HEK293 (cell line): Measurements from ENCODE around the gene SCGB1C2.

ENCODE experiments used
- CTCF ChIA-PET: fragments of 350-600 bp; formaldehyde crosslinking; extraction: SDS; loops from one replicate; lab custom pipeline; 2021; ENCODE audit warnings: antibody characterized with exemption; lab: Yijun Ruan, JAX
- POLR2A ChIA-PET: fragments of 300-600 bp; formaldehyde crosslinking; extraction: SDS; loops from one replicate; lab custom pipeline; 2020; ENCODE audit warnings: antibody characterized with exemption, inconsistent platforms; lab: Yijun Ruan, JAX
- H3K27ac ChIP-seq: fragments of 200-500 bp; sonication (Bioruptor generic); 2 replicates; pipeline ENCODE4 v1.5.1; 2014; ENCODE audit warnings: low read depth, low read length, control low read depth, inconsistent platforms; ENCODE audit errors: extremely low read depth
- H3K36me3 ChIP-seq, 2 experiments: fragments of 200-500 bp in 1 of 2; sonication (Bioruptor generic) in 1 of 2; 1 replicate in 1 of 2; 2 replicates in 1 of 2; pipeline ENCODE4 v1.5.1; 2014 to 2017; ENCODE audit warnings: inconsistent platforms in 2 of 2, low read length in 2 of 2; ENCODE audit not compliant: control insufficient read depth in 2 of 2, insufficient read depth in 1 of 2
- H3K4me1 ChIP-seq: fragments of 200-500 bp; sonication (Bioruptor generic); 2 replicates; pipeline ENCODE4 v1.5.1; 2014; ENCODE audit warnings: mild to moderate bottlenecking, low read length, inconsistent platforms; ENCODE audit not compliant: control insufficient read depth, insufficient read depth
- H3K4me3 ChIP-seq: 2 replicates; pipeline ENCODE4 v1.5.1; 2011; ENCODE audit warnings: low read depth, mild to moderate bottlenecking, control low read depth, low read length, moderate library complexity
- H3K9me3 ChIP-seq: fragments of 200-500 bp; sonication (Bioruptor generic); 2 replicates; pipeline ENCODE4 v1.5.1; 2014; ENCODE audit warnings: low read depth, low read length, inconsistent platforms; ENCODE audit not compliant: control insufficient read depth, insufficient read depth
- HOXD13 ChIP-seq: sonication (generic); formaldehyde crosslinking; IDR thresholded peaks from 2 replicates; pipeline ENCODE4 v1.8.0; 2022; ENCODE audit warnings: missing genetic modification reagents, borderline replicate concordance
- TRIM28 ChIP-seq: IDR thresholded peaks from 2 replicates; pipeline ENCODE4 v1.6.1; 2011; ENCODE audit warnings: low read length, control low read depth, borderline replicate concordance
- ZEB2 ChIP-seq: fragments of 450-650 bp; formaldehyde crosslinking; IDR thresholded peaks from 2 replicates; pipeline ENCODE4 v1.5.1; 2016; ENCODE audit warnings: missing biosample characterization, missing genetic modification characterization
- ZFP41 ChIP-seq: fragments of 450-650 bp; formaldehyde crosslinking; IDR thresholded peaks from 2 replicates; pipeline ENCODE4 v1.5.1; 2016; ENCODE audit warnings: missing biosample characterization, missing genetic modification characterization, borderline replicate concordance
- ZNF114 ChIP-seq: fragments of 450-650 bp; formaldehyde crosslinking; IDR thresholded peaks from 2 replicates; pipeline ENCODE4 v1.5.0; 2017; ENCODE audit warnings: missing biosample characterization, missing genetic modification characterization
- ZNF221 ChIP-seq: fragments of 450-650 bp; formaldehyde crosslinking; IDR thresholded peaks from 2 replicates; pipeline ENCODE4 v1.5.1; 2017; ENCODE audit warnings: missing biosample characterization, missing genetic modification characterization, borderline replicate concordance
- ZNF324 ChIP-seq: fragments of 450-650 bp; formaldehyde crosslinking; IDR thresholded peaks from 2 replicates; pipeline ENCODE4 v1.5.1; 2016; ENCODE audit warnings: missing biosample characterization, missing genetic modification characterization
- ZNF544 ChIP-seq: fragments of 450-650 bp; formaldehyde crosslinking; IDR thresholded peaks from 2 replicates; pipeline ENCODE4 v1.5.0; 2017; ENCODE audit warnings: missing biosample characterization, missing genetic modification characterization
- ZNF76 ChIP-seq: fragments of 450-650 bp; formaldehyde crosslinking; IDR thresholded peaks from 2 replicates; pipeline ENCODE4; 2016; ENCODE audit warnings: low read depth, missing biosample characterization, missing genetic modification characterization, borderline replicate concordance
- ZNF830 ChIP-seq: fragments of 450-650 bp; IDR thresholded peaks from 2 replicates; pipeline ENCODE4 v1.5.0; 2018; ENCODE audit warnings: missing biosample characterization, missing genetic modification characterization, low read depth, mild to moderate bottlenecking, moderate library complexity
- ZSCAN30 ChIP-seq: fragments of 450-650 bp; IDR thresholded peaks from 2 replicates; pipeline ENCODE4 v1.5.1; 2018; ENCODE audit warnings: missing biosample characterization, mild to moderate bottlenecking, missing genetic modification characterization, moderate library complexity
- TF ChIP-seq, protein P1 (sequence below): fragments of 450-650 bp; formaldehyde crosslinking; optimal IDR thresholded peaks from 2 replicates; pipeline ENCODE3; 2016; ENCODE audit warnings: missing biosample characterization, mild to moderate bottlenecking, missing genetic modification characterization
- TF ChIP-seq, protein P2 (sequence below): fragments of 450-650 bp; formaldehyde crosslinking; IDR thresholded peaks from 2 replicates; pipeline ENCODE4 v1.5.1; 2016; ENCODE audit warnings: missing biosample characterization, missing genetic modification characterization
- TF ChIP-seq, protein P3 (sequence below): fragments of 450-650 bp; formaldehyde crosslinking; IDR thresholded peaks from 2 replicates; pipeline ENCODE4 v1.5.1; 2016; ENCODE audit warnings: missing biosample characterization, missing genetic modification characterization, borderline replicate concordance
- TF ChIP-seq, protein P4 (sequence below): fragments of 450-650 bp; formaldehyde crosslinking; IDR thresholded peaks from 2 replicates; pipeline ENCODE4 v1.5.1; 2017; ENCODE audit warnings: missing biosample characterization, missing genetic modification characterization
- TF ChIP-seq, protein P5 (sequence below): fragments of 450-650 bp; formaldehyde crosslinking; IDR thresholded peaks from 2 replicates; pipeline ENCODE4 v1.5.1; 2017; ENCODE audit warnings: missing biosample characterization, missing genetic modification characterization
- TF ChIP-seq, protein P6 (sequence below): fragments of 450-650 bp; formaldehyde crosslinking; IDR thresholded peaks from 2 replicates; pipeline ENCODE4 v1.5.1; 2017; ENCODE audit warnings: missing biosample characterization, mild to moderate bottlenecking, missing genetic modification characterization, moderate library complexity
- TF ChIP-seq, protein P7 (sequence below): fragments of 450-650 bp; formaldehyde crosslinking; IDR thresholded peaks from 2 replicates; pipeline ENCODE4 v1.5.1; 2016; ENCODE audit warnings: missing biosample characterization, missing genetic modification characterization

SCGB1C2 gene

DNA sequence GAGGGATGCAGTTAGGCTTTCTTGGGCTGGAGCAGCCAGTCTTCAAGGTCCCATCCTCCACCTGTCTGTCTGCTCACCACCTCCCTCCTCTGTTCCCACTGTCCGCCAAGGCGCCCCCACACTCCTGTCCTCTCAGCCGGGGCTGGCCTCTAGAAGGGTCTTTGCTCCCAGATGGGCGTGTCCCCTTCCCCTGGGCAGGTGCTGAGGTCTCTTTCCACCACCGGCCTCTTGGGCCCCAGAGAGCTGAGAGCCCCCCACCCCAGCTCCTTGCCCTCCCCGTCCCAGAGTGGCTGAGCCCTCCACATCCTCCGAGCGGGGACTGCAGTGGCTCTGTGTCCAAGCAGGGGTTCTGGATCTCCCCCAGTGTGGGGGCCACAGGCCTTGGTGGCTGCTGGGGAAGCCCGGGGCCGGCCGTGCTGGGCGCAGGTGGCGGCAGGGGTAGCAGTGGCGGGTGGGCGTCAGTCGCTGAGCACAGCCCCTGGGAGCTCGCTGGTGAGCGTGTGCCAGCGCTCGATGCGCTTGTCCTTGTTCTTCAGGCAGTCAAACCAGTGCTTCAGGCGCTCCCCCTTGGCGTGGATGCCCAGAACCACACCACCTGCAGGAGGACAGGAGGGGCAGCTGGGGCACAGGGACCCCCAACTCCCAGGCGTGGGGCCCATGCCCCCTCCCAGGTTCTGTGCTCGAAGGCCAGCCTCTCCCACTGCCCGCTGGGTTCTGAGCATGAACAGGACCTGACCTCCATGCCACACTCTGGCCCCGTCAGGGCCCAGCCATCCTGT, 9.8 kb downstream of the SCGB1C2 start (continued):
- TF ChIP-seq, protein P1, sequence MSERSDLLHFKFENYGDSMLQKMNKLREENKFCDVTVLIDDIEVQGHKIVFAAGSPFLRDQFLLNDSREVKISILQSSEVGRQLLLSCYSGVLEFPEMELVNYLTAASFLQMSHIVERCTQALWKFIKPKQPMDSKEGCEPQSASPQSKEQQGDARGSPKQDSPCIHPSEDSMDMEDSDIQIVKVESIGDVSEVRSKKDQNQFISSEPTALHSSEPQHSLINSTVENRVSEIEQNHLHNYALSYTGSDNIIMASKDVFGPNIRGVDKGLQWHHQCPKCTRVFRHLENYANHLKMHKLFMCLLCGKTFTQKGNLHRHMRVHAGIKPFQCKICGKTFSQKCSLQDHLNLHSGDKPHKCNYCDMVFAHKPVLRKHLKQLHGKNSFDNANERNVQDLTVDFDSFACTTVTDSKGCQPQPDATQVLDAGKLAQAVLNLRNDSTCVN (tag by site-specific recombination) = no peak
- TF ChIP-seq ZSCAN30 (tag by site-specific recombination) (no peak), ZNF324 (no peak)
- TF ChIP-seq, protein P2, sequence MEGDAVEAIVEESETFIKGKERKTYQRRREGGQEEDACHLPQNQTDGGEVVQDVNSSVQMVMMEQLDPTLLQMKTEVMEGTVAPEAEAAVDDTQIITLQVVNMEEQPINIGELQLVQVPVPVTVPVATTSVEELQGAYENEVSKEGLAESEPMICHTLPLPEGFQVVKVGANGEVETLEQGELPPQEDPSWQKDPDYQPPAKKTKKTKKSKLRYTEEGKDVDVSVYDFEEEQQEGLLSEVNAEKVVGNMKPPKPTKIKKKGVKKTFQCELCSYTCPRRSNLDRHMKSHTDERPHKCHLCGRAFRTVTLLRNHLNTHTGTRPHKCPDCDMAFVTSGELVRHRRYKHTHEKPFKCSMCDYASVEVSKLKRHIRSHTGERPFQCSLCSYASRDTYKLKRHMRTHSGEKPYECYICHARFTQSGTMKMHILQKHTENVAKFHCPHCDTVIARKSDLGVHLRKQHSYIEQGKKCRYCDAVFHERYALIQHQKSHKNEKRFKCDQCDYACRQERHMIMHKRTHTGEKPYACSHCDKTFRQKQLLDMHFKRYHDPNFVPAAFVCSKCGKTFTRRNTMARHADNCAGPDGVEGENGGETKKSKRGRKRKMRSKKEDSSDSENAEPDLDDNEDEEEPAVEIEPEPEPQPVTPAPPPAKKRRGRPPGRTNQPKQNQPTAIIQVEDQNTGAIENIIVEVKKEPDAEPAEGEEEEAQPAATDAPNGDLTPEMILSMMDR (tag by site-specific recombination) = no peak
- TF ChIP-seq, protein P3, sequence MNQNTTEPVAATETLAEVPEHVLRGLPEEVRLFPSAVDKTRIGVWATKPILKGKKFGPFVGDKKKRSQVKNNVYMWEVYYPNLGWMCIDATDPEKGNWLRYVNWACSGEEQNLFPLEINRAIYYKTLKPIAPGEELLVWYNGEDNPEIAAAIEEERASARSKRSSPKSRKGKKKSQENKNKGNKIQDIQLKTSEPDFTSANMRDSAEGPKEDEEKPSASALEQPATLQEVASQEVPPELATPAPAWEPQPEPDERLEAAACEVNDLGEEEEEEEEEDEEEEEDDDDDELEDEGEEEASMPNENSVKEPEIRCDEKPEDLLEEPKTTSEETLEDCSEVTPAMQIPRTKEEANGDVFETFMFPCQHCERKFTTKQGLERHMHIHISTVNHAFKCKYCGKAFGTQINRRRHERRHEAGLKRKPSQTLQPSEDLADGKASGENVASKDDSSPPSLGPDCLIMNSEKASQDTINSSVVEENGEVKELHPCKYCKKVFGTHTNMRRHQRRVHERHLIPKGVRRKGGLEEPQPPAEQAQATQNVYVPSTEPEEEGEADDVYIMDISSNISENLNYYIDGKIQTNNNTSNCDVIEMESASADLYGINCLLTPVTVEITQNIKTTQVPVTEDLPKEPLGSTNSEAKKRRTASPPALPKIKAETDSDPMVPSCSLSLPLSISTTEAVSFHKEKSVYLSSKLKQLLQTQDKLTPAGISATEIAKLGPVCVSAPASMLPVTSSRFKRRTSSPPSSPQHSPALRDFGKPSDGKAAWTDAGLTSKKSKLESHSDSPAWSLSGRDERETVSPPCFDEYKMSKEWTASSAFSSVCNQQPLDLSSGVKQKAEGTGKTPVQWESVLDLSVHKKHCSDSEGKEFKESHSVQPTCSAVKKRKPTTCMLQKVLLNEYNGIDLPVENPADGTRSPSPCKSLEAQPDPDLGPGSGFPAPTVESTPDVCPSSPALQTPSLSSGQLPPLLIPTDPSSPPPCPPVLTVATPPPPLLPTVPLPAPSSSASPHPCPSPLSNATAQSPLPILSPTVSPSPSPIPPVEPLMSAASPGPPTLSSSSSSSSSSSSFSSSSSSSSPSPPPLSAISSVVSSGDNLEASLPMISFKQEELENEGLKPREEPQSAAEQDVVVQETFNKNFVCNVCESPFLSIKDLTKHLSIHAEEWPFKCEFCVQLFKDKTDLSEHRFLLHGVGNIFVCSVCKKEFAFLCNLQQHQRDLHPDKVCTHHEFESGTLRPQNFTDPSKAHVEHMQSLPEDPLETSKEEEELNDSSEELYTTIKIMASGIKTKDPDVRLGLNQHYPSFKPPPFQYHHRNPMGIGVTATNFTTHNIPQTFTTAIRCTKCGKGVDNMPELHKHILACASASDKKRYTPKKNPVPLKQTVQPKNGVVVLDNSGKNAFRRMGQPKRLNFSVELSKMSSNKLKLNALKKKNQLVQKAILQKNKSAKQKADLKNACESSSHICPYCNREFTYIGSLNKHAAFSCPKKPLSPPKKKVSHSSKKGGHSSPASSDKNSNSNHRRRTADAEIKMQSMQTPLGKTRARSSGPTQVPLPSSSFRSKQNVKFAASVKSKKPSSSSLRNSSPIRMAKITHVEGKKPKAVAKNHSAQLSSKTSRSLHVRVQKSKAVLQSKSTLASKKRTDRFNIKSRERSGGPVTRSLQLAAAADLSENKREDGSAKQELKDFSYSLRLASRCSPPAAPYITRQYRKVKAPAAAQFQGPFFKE = no peak
- TF ChIP-seq, protein P4, sequence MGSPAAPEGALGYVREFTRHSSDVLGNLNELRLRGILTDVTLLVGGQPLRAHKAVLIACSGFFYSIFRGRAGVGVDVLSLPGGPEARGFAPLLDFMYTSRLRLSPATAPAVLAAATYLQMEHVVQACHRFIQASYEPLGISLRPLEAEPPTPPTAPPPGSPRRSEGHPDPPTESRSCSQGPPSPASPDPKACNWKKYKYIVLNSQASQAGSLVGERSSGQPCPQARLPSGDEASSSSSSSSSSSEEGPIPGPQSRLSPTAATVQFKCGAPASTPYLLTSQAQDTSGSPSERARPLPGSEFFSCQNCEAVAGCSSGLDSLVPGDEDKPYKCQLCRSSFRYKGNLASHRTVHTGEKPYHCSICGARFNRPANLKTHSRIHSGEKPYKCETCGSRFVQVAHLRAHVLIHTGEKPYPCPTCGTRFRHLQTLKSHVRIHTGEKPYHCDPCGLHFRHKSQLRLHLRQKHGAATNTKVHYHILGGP (tag by site-specific recombination) = no peak

DNA sequence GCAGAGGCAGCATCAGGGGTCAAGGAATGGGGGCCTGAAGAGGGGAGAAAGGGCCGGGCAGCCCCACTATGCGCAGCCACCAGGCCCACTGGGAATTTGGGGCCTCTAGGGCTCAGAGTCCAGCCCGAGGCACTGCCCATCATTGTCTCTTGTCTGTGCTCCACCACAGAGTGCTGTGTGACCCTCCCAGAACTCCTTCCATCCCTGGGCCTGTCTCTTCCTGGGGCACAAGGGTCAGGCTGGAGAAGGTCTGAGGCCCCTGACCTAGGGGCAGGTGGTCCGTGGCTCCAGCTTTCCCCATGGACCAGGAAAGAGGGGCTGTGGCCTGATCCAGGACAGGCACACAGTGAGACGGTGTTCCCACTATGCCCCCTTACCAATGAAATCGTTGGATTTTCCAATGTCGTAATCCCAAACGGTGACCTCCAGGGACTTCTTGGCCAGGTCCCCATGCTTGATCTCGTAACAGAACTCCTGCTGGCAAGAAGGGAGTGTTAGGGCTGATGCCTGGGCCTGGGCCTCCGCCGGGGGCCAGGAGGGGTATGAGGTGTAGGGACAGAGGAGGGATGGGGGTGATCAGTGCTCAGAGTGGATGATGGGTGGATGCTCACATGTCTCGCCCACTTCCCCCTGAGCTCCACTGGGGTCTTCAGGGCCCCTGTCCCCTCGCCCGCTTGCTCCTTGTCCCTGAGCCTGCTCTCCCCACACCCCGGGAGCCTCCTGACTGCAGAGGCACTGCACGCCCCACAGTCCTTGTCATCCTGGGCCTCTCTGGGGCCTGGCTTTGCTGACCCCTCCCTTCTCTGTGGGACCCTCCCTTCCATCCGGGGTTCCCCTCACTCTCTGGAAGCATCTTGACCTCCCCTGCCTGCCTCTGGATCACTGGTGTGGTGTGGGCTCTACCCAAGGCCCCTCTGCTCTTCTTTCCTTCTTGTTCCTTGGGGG, 10.7 kb downstream of the SCGB1C2 start:
- CTCF ChIA-PET = interaction anchor here (0.5 to 0.6 kb wide), 2 partner anchors 12 to 93 kb away, joined by 3 to 4 read pairs; no protein-coding TSS in a partner anchor

More for the DNA sequence above, 10.7 kb downstream of the SCGB1C2 start:
- no peak overlapping the region for H3K4me3 ChIP-seq
- H3K27ac ChIP-seq = no peak overlapping the region
- no peaks in the 10 kb centered on the region for H3K36me3 ChIP-seq
- POLR2A ChIA-PET = no interaction called here
- no peaks in the 10 kb centered on the region for H3K4me1 ChIP-seq
- TF ChIP-seq, protein P5, sequence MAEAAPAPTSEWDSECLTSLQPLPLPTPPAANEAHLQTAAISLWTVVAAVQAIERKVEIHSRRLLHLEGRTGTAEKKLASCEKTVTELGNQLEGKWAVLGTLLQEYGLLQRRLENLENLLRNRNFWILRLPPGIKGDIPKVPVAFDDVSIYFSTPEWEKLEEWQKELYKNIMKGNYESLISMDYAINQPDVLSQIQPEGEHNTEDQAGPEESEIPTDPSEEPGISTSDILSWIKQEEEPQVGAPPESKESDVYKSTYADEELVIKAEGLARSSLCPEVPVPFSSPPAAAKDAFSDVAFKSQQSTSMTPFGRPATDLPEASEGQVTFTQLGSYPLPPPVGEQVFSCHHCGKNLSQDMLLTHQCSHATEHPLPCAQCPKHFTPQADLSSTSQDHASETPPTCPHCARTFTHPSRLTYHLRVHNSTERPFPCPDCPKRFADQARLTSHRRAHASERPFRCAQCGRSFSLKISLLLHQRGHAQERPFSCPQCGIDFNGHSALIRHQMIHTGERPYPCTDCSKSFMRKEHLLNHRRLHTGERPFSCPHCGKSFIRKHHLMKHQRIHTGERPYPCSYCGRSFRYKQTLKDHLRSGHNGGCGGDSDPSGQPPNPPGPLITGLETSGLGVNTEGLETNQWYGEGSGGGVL = no peak
- TF ChIP-seq ZNF544 (tag by site-specific recombination) = no peak
- TF ChIP-seq, protein P6, sequence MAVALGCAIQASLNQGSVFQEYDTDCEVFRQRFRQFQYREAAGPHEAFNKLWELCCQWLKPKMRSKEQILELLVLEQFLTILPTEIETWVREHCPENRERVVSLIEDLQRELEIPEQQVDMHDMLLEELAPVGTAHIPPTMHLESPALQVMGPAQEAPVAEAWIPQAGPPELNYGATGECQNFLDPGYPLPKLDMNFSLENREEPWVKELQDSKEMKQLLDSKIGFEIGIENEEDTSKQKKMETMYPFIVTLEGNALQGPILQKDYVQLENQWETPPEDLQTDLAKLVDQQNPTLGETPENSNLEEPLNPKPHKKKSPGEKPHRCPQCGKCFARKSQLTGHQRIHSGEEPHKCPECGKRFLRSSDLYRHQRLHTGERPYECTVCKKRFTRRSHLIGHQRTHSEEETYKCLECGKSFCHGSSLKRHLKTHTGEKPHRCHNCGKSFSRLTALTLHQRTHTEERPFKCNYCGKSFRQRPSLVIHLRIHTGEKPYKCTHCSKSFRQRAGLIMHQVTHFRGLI (tag by site-specific recombination) = no peak
- TF ChIP-seq ZNF76 (tag by site-specific recombination) = no peak
- TF ChIP-seq ZNF221 (tag by site-specific recombination) = no peak
- TF ChIP-seq HOXD13 = no peak
- no peak for TF ChIP-seq TRIM28
- no peak for TF ChIP-seq ZEB2
- no peak for TF ChIP-seq ZNF114 (tag by site-specific recombination)
- no peak for TF ChIP-seq ZFP41 (tag by site-specific recombination)
- no peak for TF ChIP-seq ZNF830 (tag by site-specific recombination)
- TF ChIP-seq, protein P7, sequence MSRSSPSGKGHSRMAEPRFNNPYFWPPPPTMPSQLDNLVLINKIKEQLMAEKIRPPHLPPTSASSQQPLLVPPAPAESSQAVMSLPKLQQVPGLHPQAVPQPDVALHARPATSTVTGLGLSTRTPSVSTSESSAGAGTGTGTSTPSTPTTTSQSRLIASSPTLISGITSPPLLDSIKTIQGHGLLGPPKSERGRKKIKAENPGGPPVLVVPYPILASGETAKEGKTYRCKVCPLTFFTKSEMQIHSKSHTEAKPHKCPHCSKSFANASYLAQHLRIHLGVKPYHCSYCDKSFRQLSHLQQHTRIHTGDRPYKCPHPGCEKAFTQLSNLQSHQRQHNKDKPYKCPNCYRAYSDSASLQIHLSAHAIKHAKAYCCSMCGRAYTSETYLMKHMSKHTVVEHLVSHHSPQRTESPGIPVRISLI (tag by site-specific recombination) = no peak
- no peaks in the 10 kb centered on the region for H3K9me3 ChIP-seq
